KBM-7 (cell line): ENCODE results near the gene SEMA3G.

Source experiments
- DNase-seq: peaks from one replicate; pipeline ENCODE4 v3.0.0-alpha.2; 2015
- in situ Hi-C: fragments of 300-500 bp; cut with MboI; formaldehyde crosslinking; loops from 2 replicates; pipeline ENCODE4 v1.14.3; 2020; ENCODE audit warnings: low sequenced_read_pairs, low pct_unique_long_range_greater_than_20kb, mixed read lengths

The SEMA3G gene

GRCh38 chr3:52431459-52432223 lies 13.3 kb downstream of the SEMA3G start:
- in situ Hi-C loops: no loop called here
- no peak for DNase-seq

GRCh38 chr3:52430416-52430810 lies 14.5 kb downstream of the SEMA3G start:
- DNase-seq: no peak
- in situ Hi-C loops: no loop called here

GRCh38 chr3:52429779-52430415 lies 15.0 kb downstream of the SEMA3G start:
- DNase-seq: no peak
- in situ Hi-C loops: no loop called here

GRCh38 chr3:52429031-52429430 lies 15.9 kb downstream of the SEMA3G start:
- in situ Hi-C loops: no loop called here
- DNase-seq: no peak

- in situ Hi-C loops: no loop called here
- peak; percentile 64 for DNase-seq
Observed at GRCh38 chr3:52428151-52429005, 16.5 kb downstream of the SEMA3G start.

- in situ Hi-C loops: no loop called here
Observed at GRCh38 chr3:52423173-52423572, 21.7 kb downstream of the SEMA3G start.

GRCh38 chr3:52422669-52423068 lies 22.2 kb downstream of the SEMA3G start:
- in situ Hi-C loops: no loop called here
- no peak for DNase-seq

More at GRCh38 chr3:52423173-52423572, 21.7 kb downstream of the SEMA3G start:
- no peak for DNase-seq

GRCh38 chr3:52420388-52420787 lies 24.5 kb downstream of the SEMA3G start:
- in situ Hi-C loops: no loop called here
- DNase-seq: no peak

- DNase-seq: no peak
- in situ Hi-C loops: no loop called here
Observed at GRCh38 chr3:52415800-52416199, 29.1 kb downstream of the SEMA3G start.

GRCh38 chr3:52408466-52408865 lies 36.4 kb downstream of the SEMA3G start:
- in situ Hi-C loops: no loop called here
- no peak for DNase-seq

- DNase-seq: no peak
- in situ Hi-C loops: no loop called here
Observed at GRCh38 chr3:52407779-52408178, 37.1 kb downstream of the SEMA3G start.

- in situ Hi-C loops: no loop called here
- DNase-seq: no peak
Observed at GRCh38 chr3:52406791-52407510, 38.0 kb downstream of the SEMA3G start.

- no peak for DNase-seq
- in situ Hi-C loops: no loop called here
Observed at GRCh38 chr3:52406231-52406661, 38.7 kb downstream of the SEMA3G start.

GRCh38 chr3:52405601-52406110 lies 39.2 kb downstream of the SEMA3G start:
- in situ Hi-C loops: no loop called here
- no peak for DNase-seq

- in situ Hi-C loops: no loop called here
- no peak for DNase-seq
Observed at GRCh38 chr3:52405066-52405465, 39.8 kb downstream of the SEMA3G start.

GRCh38 chr3:52404391-52404790 lies 40.5 kb downstream of the SEMA3G start:
- no peak for DNase-seq
- in situ Hi-C loops: no loop called here

- DNase-seq: no peak
- in situ Hi-C loops: no loop called here
Observed at GRCh38 chr3:52403955-52404354, 40.9 kb downstream of the SEMA3G start.

- DNase-seq: no peak
- in situ Hi-C loops: no loop called here
Observed at GRCh38 chr3:52403271-52403841, 41.5 kb downstream of the SEMA3G start.
